A673 (cell line): Measurements from ENCODE around the gene C19orf38. TPM values are rescaled to one million over a fixed set of nuclear protein-coding genes. Genes with fewer than 3 reads are reported as not detected.

Source experiments
- BruUV-seq: library from RNA; stranded (reverse); fragments of 400-500 nt; replicated peaks from 2 replicates; lab custom pipeline; 2021; lab: Mats Ljungman, UMichigan
- CTCF ChIA-PET: fragments of 300-600 bp; sonication (Branson Sonifier 250); formaldehyde crosslinking; loops from one replicate; lab custom pipeline; 2022; ENCODE audit warnings: antibody characterized with exemption; lab: Charles Lee
- POLR2A ChIA-PET: fragments of 300-600 bp; sonication (Branson Sonifier 250); formaldehyde crosslinking; loops from one replicate; lab custom pipeline; 2022; ENCODE audit warnings: antibody characterized with exemption; ENCODE audit not compliant: low non-redundant PET; lab: Charles Lee
- DNase-seq: peaks from one replicate; pipeline ENCODE4 v3.0.0-alpha.2; 2015; ENCODE audit warnings: low spot score
- H3K27ac ChIP-seq: fragments of 200-600 bp; sonication (generic); 2 replicates; pipeline ENCODE4 v1.5.1; 2016; ENCODE audit warnings: mixed run types, low read depth, mild to moderate bottlenecking, mixed read lengths, antibody characterized with exemption, low read length; ENCODE audit not compliant: poor library complexity, severe bottlenecking
- H3K27me3 ChIP-seq: fragments of 200-600 bp; sonication (generic); replicated peaks from 2 replicates; pipeline ENCODE4 v1.6.1; 2017; ENCODE audit warnings: mixed run types, low read depth, mild to moderate bottlenecking, mixed read lengths, antibody characterized with exemption, low read length; ENCODE audit not compliant: insufficient read depth, poor library complexity
- H3K36me3 ChIP-seq: fragments of 200-600 bp; sonication (generic); 2 replicates; pipeline ENCODE4 v1.6.1; 2016; ENCODE audit warnings: mixed run types, mild to moderate bottlenecking, mixed read lengths, antibody characterized with exemption, low read length; ENCODE audit not compliant: insufficient read depth, poor library complexity, severe bottlenecking
- H3K4me1 ChIP-seq: fragments of 200-600 bp; sonication (generic); 2 replicates; pipeline ENCODE4 v1.6.1; 2017; ENCODE audit warnings: mixed run types, mild to moderate bottlenecking, mixed read lengths, antibody characterized with exemption, low read length; ENCODE audit not compliant: insufficient read depth, poor library complexity, severe bottlenecking
- H3K4me3 ChIP-seq: fragments of 200-600 bp; sonication (generic); 2 replicates; pipeline ENCODE4 v1.5.1; 2016; ENCODE audit warnings: low read depth, mixed run types, mild to moderate bottlenecking, mixed read lengths, low read length; ENCODE audit not compliant: poor library complexity, severe bottlenecking
- H3K9me3 ChIP-seq: fragments of 200-600 bp; sonication (generic); 2 replicates; pipeline ENCODE4 v1.6.1; 2016; ENCODE audit warnings: mixed run types, low read depth, mild to moderate bottlenecking, mixed read lengths, antibody characterized with exemption, low read length; ENCODE audit not compliant: poor library complexity, severe bottlenecking
- EZH2 ChIP-seq: fragments of 200-600 bp; sonication (generic); IDR thresholded peaks from 2 replicates; pipeline ENCODE4 v1.6.1; 2017; ENCODE audit warnings: borderline replicate concordance, low read depth, mild to moderate bottlenecking, mixed read lengths, antibody characterized with exemption, low read length; ENCODE audit not compliant: poor library complexity, severe bottlenecking
- intact Hi-C: fragments of 100-400 bp; cut with micrococcal nuclease; formaldehyde crosslinking; loops from one replicate; pipeline ENCODE4 v1.10.0; 2022; ENCODE audit not compliant: unreplicated experiment
- total RNA-seq: library from RNA; stranded (reverse); gene quantifications from 2 replicates; pipeline ENCODE4 v1.2.3, GENCODE V29; 2021
- TF ChIP-seq, protein P1 (sequence below): fragments of 300-800, 200-600 bp; sonication (generic); conservative IDR thresholded peaks from 2 replicates; pipeline ENCODE4 v1.5.1; 2017; ENCODE audit warnings: low read depth, mild to moderate bottlenecking, antibody characterized with exemption, low read length, moderate library complexity, mixed read lengths

The C19orf38 gene
- total RNA-seq, 1 experiment from 2014 or later = not detected

DNA sequence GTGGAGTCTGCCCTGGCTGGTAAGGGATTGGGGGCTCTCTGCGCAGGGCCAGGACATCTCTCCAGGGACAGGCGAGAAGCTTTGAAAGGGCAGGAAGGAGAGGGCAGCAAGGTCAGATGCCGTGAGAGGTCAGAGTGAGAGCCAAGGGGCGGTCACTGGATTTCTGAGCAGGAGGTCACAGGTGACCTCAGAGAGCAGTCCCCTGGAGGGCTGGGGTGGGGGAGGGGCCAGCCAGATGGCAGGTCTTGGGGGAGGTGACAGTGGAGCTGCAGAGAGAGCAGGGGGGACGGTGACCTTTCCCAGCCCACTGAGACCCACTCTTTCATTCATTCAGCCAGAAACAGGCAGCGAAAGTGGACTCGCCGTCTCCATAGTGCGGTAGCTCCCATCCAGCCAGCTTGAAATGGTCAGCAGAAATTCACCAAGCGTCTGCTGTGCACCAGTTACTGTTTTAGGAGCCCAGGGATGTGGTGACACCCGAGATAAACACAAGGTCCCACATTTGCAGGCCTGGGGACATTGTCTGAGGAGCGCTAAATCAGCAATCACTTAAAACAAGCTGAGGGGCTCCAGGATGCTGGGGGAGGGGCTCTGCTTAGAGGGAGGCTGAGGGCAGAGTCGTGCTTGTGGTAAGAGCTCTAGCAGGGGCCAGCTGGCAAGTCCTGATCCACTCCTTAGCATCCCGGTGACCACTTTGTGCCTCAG lies 33.3 kb downstream of the C19orf38 start:
- ChIA-PET POLR2A (interaction anchor here (0.6 kb wide), 1 partner anchor 88 kb away, joined by 4 read pairs; no protein-coding TSS in a partner anchor), CTCF (no interaction called here)
- no TSS peak for BruUV-seq
- intact Hi-C loops = no loop called here
- Histone ChIP-seq H3K36me3 (no peaks in the 10 kb centered on the region), H3K27me3 (no peaks in the 10 kb centered on the region), H3K4me1 (peaks cover 35% of the 10 kb centered on the region), H3K4me3 (no peak overlapping the region), H3K27ac (peak overlapping the region; percentile 21), H3K9me3 (no peaks in the 10 kb centered on the region)
- no peak for DNase-seq
- TF ChIP-seq EZH2 = no peak
- TF ChIP-seq, protein P1, sequence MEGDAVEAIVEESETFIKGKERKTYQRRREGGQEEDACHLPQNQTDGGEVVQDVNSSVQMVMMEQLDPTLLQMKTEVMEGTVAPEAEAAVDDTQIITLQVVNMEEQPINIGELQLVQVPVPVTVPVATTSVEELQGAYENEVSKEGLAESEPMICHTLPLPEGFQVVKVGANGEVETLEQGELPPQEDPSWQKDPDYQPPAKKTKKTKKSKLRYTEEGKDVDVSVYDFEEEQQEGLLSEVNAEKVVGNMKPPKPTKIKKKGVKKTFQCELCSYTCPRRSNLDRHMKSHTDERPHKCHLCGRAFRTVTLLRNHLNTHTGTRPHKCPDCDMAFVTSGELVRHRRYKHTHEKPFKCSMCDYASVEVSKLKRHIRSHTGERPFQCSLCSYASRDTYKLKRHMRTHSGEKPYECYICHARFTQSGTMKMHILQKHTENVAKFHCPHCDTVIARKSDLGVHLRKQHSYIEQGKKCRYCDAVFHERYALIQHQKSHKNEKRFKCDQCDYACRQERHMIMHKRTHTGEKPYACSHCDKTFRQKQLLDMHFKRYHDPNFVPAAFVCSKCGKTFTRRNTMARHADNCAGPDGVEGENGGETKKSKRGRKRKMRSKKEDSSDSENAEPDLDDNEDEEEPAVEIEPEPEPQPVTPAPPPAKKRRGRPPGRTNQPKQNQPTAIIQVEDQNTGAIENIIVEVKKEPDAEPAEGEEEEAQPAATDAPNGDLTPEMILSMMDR = no peak

DNA sequence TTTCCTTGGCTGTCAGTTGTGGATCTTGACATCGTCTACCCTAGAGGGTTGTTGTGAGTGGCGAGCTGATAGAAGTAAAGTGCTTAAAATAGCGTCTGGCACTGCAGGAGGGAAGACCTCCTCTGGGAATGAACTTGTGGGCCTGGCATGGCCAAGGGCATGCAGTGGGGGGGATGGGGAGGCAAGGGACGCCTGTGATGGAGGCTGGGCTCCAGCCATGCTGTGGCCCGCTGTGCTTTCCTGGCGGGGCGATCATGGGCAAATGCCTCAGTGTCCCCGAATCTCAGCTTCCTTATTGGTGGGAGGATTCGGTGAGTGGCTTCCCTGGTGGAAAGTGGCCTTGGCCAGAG lies 33.9 kb downstream of the C19orf38 start:
- H3K9me3 ChIP-seq = no peaks in the 10 kb centered on the region
- H3K4me1 ChIP-seq = peaks cover 36% of the 10 kb centered on the region
- POLR2A ChIA-PET = interaction anchor here (0.6 kb wide), 1 partner anchor 88 kb away, joined by 4 read pairs; no protein-coding TSS in a partner anchor
- intact Hi-C loops = no loop called here
- H3K27me3 ChIP-seq = no peaks in the 10 kb centered on the region
- no peak overlapping the region for H3K27ac ChIP-seq
- BruUV-seq = no TSS peak
- no peaks in the 10 kb centered on the region for H3K36me3 ChIP-seq
- CTCF ChIA-PET = no interaction called here
- no peak overlapping the region for H3K4me3 ChIP-seq
- DNase-seq = no peak
- TF ChIP-seq, protein P1 = no peak
- no peak for TF ChIP-seq EZH2

DNA sequence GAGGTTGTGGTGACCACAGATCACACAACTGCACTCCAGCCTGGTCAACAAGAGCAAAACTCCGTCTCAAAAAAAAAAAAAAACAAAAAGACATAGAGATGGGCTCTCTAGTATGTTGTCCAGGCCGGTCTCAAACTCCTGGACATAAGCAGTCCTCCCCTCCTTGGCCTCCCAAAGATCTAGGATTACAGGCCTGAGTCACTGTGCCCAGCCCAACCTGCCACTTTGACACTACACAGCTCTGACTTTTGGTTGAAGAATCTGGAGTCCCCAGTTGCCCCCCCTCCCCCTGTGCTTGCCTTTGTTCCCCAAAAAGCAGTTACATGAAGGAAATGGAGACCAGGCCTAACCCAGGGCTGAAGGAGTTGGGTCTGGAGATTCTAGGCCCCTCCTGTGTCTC lies 36.1 kb downstream of the C19orf38 start:
- no peak for TF ChIP-seq EZH2
- TF ChIP-seq, protein P1 = no peak
- no peaks in the 10 kb centered on the region for H3K27me3 ChIP-seq
- ChIA-PET POLR2A (no interaction called here), CTCF (no interaction called here)
- H3K4me1 ChIP-seq = peaks cover 56% of the 10 kb centered on the region
- no TSS peak for BruUV-seq
- no peaks in the 10 kb centered on the region for H3K36me3 ChIP-seq
- DNase-seq = no peak
- no peaks in the 10 kb centered on the region for H3K9me3 ChIP-seq
- H3K27ac ChIP-seq = no peak overlapping the region
- no peak overlapping the region for H3K4me3 ChIP-seq
- intact Hi-C loops = no loop called here
